Lung (tissue), 12 donors: Measurements from ENCODE around the gene MEGF9. TPM values are rescaled to one million over a fixed set of nuclear protein-coding genes. Genes with fewer than 3 reads are reported as not detected.

Experiments
- ATAC-seq: fragments of 200-7000 bp; cut with Tn5 transposase; one replicate; pipeline ENCODE4 v1.9.1; 2020; ENCODE audit warnings: moderate number of reproducible peaks; ENCODE audit not compliant: insufficient read depth, low FRiP score
- DNase-seq, 3 donors: peaks; one replicate each; pipeline ENCODE4 v3.0.0-alpha.2; 2013 to 2017
- H3K27ac ChIP-seq, 2 donors: one replicate each; pipeline ENCODE4 v1.5.1; 2013; ENCODE audit warnings: mild to moderate bottlenecking in 2 of 2, moderate library complexity in 2 of 2, control low read depth in 1 of 2, inconsistent platforms in 1 of 2, low read depth in 1 of 2, low read length in 1 of 2
- H3K27me3 ChIP-seq, 3 donors: one replicate each; pipeline ENCODE4 v1.5.1; 2013; ENCODE audit warnings: low read length in 2 of 3; ENCODE audit not compliant: control insufficient read depth in 3 of 3, insufficient read depth in 3 of 3
- H3K36me3 ChIP-seq, 4 donors: one replicate each; pipeline ENCODE4 v1.5.1; 2013; ENCODE audit warnings: low read length in 4 of 4, mild to moderate bottlenecking in 1 of 4, moderate library complexity in 1 of 4; ENCODE audit not compliant: control insufficient read depth in 4 of 4, insufficient read depth in 4 of 4
- H3K4me1 ChIP-seq, 5 donors: one replicate each; pipeline ENCODE4 v1.5.1; 2013; ENCODE audit warnings: low read length in 5 of 5, mild to moderate bottlenecking in 2 of 5, moderate library complexity in 1 of 5; ENCODE audit not compliant: control insufficient read depth in 5 of 5, insufficient read depth in 5 of 5
- H3K4me3 ChIP-seq: one replicate; pipeline ENCODE4 v1.5.1; 2013; ENCODE audit warnings: mild to moderate bottlenecking, control low read depth, moderate library complexity
- H3K9ac ChIP-seq, 2 donors: one replicate each; pipeline ENCODE4 v1.5.1; 2013; ENCODE audit warnings: low read length in 2 of 2, control low read depth in 1 of 2; ENCODE audit not compliant: insufficient read depth in 1 of 2
- H3K9me3 ChIP-seq, 4 donors: one replicate each; pipeline ENCODE4 v1.5.1; 2013; ENCODE audit warnings: low read length in 3 of 4, mild to moderate bottlenecking in 1 of 4, moderate library complexity in 1 of 4; ENCODE audit not compliant: control insufficient read depth in 4 of 4, insufficient read depth in 3 of 4
- CTCF ChIP-seq: IDR thresholded peaks from 2 replicates; pipeline ENCODE4 v1.5.1; 2012; ENCODE audit warnings: mild to moderate bottlenecking; ENCODE audit errors: control extremely low read depth, extremely low read depth
- WGBS, 2 donors: extraction: QIAGEN DNeasy Blood & Tissue Kit; methylation state at CpG; one replicate each; pipeline ENCODE4 v1.1.7; 2013; 5-methylcytosine and 5-hydroxymethylcytosine counted together
- polyA plus RNA-seq, 2 donors: library from polyadenylated mRNA; stranded (reverse); fragments of 200-250 nt; gene quantifications; one replicate each; pipeline ENCODE4 v1.2.1, GENCODE V29; 2013
- total RNA-seq, 2 donors: library from RNA; depleted of rRNA in 1 of 2; stranded (reverse); fragments of >200 nt in 1 of 2; gene quantifications; one replicate each; pipeline ENCODE4 v1.2.1, GENCODE V29; 2014 to 2021
- donor health status: control.
- donor health status: control.
- donor health status: Bipolar disorder and iron deficiency.
- donor health status: healthy.
- donor health status: DM: yes; HTN: yes; CAD: no.

The MEGF9 gene
- total and polyA plus RNA-seq, 4 donors = 19.2 to 48.3 (median 30.6) TPM

DNA sequence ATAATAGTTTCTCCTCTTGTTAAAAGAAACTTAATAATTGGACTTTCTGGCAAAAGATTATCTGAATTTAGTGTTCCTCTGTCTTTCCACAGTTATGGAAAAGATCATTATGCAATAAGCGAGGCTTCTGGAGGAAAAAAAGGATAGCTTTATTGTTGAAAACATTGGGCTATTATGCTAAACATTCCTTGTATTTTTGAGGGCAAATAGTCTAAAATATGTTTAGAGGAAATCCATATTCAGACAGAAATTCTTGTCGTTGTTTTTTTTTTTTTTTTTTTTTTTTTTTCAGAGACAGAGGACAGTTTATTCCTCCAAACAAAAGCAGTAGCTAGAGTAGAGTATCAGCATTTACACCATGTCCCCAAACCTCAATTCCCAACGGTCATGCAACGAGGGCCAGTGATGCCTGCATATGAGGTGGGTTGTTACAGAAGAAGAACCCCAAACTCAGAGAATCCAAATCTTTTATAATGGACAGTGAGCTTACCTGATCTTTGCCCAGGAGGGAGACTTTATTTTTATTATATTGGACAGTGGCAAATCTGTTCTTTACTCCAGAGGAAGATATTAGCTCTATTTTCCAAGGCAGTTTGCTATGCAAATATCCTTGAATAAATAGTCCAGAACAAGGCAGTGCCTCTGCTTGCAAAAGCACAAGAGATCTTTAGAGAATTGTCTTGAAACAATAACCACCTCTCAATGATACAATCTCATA, 85.9 kb downstream of the MEGF9 start:
- DNase-seq (no peak), ATAC-seq (no peak)
- H3K27me3 ChIP-seq = no peaks in the 10 kb centered on the region
- H3K4me1 ChIP-seq = peaks cover 0 to 4% (median 1%) of the 10 kb centered on the region in 5 donors
- no peak overlapping the region for H3K4me3 ChIP-seq
- no peak overlapping the region for H3K27ac ChIP-seq
- WGBS, 2 donors = 87 to 91% methylated on average over 4 of the region's 4 CpGs
- H3K36me3 ChIP-seq = no peaks in the 10 kb centered on the region
- no peak for TF ChIP-seq CTCF
- H3K9ac ChIP-seq = no peak overlapping the region
- no peaks in the 10 kb centered on the region for H3K9me3 ChIP-seq

DNA sequence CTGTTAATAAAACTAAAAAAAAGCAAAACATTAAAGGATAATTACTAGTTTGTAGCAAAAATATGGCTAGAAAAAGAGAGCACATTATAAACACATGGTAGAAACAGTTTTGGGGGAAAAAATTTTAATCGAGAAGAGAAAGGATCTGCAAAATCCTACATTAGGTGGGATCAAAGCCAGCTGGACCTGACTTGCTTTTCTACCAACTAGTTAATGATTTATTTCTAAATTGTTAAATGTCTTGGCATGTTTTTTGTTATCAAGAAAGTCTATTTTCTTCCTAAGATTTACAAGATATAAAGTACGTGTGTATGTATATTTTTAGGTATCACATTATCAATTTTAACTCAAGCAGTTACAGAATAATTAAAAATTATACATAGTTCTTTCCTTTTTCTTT, 87.2 kb downstream of the MEGF9 start:
- Histone ChIP-seq H3K9ac (no peak overlapping the region), H3K4me3 (no peak overlapping the region), H3K9me3 (no peaks in the 10 kb centered on the region), H3K27me3 (no peaks in the 10 kb centered on the region), H3K36me3 (no peaks in the 10 kb centered on the region), H3K4me1 (peaks cover 0 to 4% (median 1%) of the 10 kb centered on the region in 5 donors), H3K27ac (no peak overlapping the region)
- ATAC-seq (no peak), DNase-seq (peak in 1 of 3 donors; percentile 33)
- TF ChIP-seq CTCF = no peak
- WGBS, 2 donors = 71 to 77% methylated on average over 2 of the region's 2 CpGs

GRCh38 chr9:120626512-120626911, 87.8 kb downstream of the MEGF9 start:
- peak in 1 of 3 donors; percentile 6 for DNase-seq
- Histone ChIP-seq H3K4me3 (no peak overlapping the region), H3K36me3 (peaks cover 0 to 5% (median 0%) of the 10 kb centered on the region in 4 donors), H3K9ac (no peak overlapping the region), H3K4me1 (peaks cover 0 to 4% (median 1%) of the 10 kb centered on the region in 5 donors), H3K27ac (no peak overlapping the region), H3K27me3 (no peaks in the 10 kb centered on the region), H3K9me3 (no peaks in the 10 kb centered on the region)
- ATAC-seq = no peak
- 83 to 97% methylated on average over 1 of the region's 1 CpG for WGBS, 2 donors
- TF ChIP-seq CTCF = no peak
